ENCODE measurements around the gene TLR8. TPM values are rescaled to one million over a fixed set of nuclear protein-coding genes. Genes with fewer than 3 reads are reported as not detected.

The TLR8 gene
- total and polyA plus RNA-seq, 2 experiments from 2014 or later: not detected

GRCh38 chrX:12945494-12945893 lies 39.1 kb downstream of the TLR8 start:
- Mint-ChIP-seq H3K9me3 (peaks cover 16% of the 10 kb centered on the region), H3K4me1 (peaks cover 13% of the 10 kb centered on the region), H3K27ac (no peak overlapping the region), H3K4me3 (no peak overlapping the region), H3K27me3 (ENCODE audit: insufficient read depth, low read depth, poor library complexity) (no peaks in the 10 kb centered on the region), H3K36me3 (ENCODE audit: low read depth) (peaks cover 15% of the 10 kb centered on the region)
- Histone ChIP-seq H3K27ac (ENCODE audit: low read depth) (no peak overlapping the region), H4K20me1 (replicated peaks; ENCODE audit: insufficient read depth) (no peaks in the 10 kb centered on the region), H3K27me3 (ENCODE audit: insufficient read depth) (no peaks in the 10 kb centered on the region), H3K36me3 (ENCODE audit: insufficient read depth) (no peaks in the 10 kb centered on the region), H2AFZ (no peak overlapping the region), H3K4me2 (no peak overlapping the region), H3K4me1 (ENCODE audit: insufficient read depth) (peaks cover 5% of the 10 kb centered on the region; the same call in 1 of the 2 replicates), H3K4me3 (no peak overlapping the region), H3K79me2 (replicated peaks; ENCODE audit: insufficient read depth) (no peaks in the 10 kb centered on the region), H3F3A (replicated peaks; ENCODE audit: low read depth) (no peaks in the 10 kb centered on the region), H3K9me2 (ENCODE audit: insufficient read depth) (no peaks in the 10 kb centered on the region)
- TF ChIP-seq EZH2 (IDR thresholded peaks at IDR 0.05; ENCODE audit: low read depth, unreplicated experiment) (no peak), CTCF (conservative IDR thresholded peaks at IDR 0.05; ENCODE audit: low read depth in 2 of 2) (no peak), POLR2AphosphoS5 (IDR thresholded peaks at IDR 0.05; ENCODE audit: low read depth) (no peak), NANOG (IDR thresholded peaks at IDR 0.05; ENCODE audit: borderline replicate concordance) (no peak), JUNB (IDR thresholded peaks at IDR 0.05; ENCODE audit: unreplicated experiment) (no peak), ZNF114 (CRISPR knock-in tag; IDR thresholded peaks at IDR 0.05) (no peak), ETS1 (IDR thresholded peaks at IDR 0.05) (no peak), STAT1 (IDR thresholded peaks at IDR 0.05; ENCODE audit: unreplicated experiment) (no peak), CREB1 (CRISPR knock-in tag; IDR thresholded peaks at IDR 0.05; ENCODE audit: low read depth) (no peak), ZNF331 (CRISPR knock-in tag; IDR thresholded peaks at IDR 0.05; ENCODE audit: low read depth) (no peak), EZH2phosphoT487 (IDR thresholded peaks at IDR 0.05; ENCODE audit: unreplicated experiment) (no peak)
- TF ChIP-seq, protein P1, sequence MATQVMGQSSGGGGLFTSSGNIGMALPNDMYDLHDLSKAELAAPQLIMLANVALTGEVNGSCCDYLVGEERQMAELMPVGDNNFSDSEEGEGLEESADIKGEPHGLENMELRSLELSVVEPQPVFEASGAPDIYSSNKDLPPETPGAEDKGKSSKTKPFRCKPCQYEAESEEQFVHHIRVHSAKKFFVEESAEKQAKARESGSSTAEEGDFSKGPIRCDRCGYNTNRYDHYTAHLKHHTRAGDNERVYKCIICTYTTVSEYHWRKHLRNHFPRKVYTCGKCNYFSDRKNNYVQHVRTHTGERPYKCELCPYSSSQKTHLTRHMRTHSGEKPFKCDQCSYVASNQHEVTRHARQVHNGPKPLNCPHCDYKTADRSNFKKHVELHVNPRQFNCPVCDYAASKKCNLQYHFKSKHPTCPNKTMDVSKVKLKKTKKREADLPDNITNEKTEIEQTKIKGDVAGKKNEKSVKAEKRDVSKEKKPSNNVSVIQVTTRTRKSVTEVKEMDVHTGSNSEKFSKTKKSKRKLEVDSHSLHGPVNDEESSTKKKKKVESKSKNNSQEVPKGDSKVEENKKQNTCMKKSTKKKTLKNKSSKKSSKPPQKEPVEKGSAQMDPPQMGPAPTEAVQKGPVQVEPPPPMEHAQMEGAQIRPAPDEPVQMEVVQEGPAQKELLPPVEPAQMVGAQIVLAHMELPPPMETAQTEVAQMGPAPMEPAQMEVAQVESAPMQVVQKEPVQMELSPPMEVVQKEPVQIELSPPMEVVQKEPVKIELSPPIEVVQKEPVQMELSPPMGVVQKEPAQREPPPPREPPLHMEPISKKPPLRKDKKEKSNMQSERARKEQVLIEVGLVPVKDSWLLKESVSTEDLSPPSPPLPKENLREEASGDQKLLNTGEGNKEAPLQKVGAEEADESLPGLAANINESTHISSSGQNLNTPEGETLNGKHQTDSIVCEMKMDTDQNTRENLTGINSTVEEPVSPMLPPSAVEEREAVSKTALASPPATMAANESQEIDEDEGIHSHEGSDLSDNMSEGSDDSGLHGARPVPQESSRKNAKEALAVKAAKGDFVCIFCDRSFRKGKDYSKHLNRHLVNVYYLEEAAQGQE (IDR thresholded peaks at IDR 0.05; ENCODE audit: unreplicated experiment): no peak
- TF ChIP-seq, protein P2, sequence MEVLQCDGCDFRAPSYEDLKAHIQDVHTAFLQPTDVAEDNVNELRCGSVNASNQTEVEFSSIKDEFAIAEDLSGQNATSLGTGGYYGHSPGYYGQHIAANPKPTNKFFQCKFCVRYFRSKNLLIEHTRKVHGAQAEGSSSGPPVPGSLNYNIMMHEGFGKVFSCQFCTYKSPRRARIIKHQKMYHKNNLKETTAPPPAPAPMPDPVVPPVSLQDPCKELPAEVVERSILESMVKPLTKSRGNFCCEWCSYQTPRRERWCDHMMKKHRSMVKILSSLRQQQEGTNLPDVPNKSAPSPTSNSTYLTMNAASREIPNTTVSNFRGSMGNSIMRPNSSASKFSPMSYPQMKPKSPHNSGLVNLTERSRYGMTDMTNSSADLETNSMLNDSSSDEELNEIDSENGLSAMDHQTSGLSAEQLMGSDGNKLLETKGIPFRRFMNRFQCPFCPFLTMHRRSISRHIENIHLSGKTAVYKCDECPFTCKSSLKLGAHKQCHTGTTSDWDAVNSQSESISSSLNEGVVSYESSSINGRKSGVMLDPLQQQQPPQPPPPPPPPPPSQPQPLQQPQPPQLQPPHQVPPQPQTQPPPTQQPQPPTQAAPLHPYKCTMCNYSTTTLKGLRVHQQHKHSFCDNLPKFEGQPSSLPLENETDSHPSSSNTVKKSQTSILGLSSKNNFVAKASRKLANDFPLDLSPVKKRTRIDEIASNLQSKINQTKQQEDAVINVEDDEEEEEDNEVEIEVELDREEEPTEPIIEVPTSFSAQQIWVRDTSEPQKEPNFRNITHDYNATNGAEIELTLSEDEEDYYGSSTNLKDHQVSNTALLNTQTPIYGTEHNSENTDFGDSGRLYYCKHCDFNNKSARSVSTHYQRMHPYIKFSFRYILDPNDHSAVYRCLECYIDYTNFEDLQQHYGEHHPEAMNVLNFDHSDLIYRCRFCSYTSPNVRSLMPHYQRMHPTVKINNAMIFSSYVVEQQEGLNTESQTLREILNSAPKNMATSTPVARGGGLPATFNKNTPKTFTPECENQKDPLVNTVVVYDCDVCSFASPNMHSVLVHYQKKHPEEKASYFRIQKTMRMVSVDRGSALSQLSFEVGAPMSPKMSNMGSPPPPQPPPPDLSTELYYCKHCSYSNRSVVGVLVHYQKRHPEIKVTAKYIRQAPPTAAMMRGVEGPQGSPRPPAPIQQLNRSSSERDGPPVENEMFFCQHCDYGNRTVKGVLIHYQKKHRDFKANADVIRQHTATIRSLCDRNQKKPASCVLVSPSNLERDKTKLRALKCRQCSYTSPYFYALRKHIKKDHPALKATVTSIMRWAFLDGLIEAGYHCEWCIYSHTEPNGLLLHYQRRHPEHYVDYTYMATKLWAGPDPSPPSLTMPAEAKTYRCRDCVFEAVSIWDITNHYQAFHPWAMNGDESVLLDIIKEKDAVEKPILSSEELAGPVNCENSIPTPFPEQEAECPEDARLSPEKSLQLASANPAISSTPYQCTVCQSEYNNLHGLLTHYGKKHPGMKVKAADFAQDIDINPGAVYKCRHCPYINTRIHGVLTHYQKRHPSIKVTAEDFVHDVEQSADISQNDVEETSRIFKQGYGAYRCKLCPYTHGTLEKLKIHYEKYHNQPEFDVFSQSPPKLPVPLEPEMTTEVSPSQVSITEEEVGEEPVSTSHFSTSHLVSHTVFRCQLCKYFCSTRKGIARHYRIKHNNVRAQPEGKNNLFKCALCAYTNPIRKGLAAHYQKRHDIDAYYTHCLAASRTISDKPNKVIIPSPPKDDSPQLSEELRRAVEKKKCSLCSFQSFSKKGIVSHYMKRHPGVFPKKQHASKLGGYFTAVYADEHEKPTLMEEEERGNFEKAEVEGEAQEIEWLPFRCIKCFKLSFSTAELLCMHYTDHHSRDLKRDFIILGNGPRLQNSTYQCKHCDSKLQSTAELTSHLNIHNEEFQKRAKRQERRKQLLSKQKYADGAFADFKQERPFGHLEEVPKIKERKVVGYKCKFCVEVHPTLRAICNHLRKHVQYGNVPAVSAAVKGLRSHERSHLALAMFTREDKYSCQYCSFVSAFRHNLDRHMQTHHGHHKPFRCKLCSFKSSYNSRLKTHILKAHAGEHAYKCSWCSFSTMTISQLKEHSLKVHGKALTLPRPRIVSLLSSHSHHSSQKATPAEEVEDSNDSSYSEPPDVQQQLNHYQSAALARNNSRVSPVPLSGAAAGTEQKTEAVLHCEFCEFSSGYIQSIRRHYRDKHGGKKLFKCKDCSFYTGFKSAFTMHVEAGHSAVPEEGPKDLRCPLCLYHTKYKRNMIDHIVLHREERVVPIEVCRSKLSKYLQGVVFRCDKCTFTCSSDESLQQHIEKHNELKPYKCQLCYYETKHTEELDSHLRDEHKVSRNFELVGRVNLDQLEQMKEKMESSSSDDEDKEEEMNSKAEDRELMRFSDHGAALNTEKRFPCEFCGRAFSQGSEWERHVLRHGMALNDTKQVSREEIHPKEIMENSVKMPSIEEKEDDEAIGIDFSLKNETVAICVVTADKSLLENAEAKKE (CRISPR knock-in tag; IDR thresholded peaks at IDR 0.05): no peak
- ATAC-seq (no peak), DNase-seq (ENCODE audit: low spot score) (no peak)

Measured in GM23338 (cell line).